ENCODE results near the gene SRA1. TPM values are rescaled to one million over a fixed set of nuclear protein-coding genes. Genes with fewer than 3 reads are reported as not detected.

Gene SRA1
- total and polyA plus RNA-seq, 5 experiments from 2014 or later = 26.7 to 37.5 (median 28.3) TPM

- no peaks in the 10 kb centered on the region for H3K27me3 Mint-ChIP-seq
- peaks cover 0 to 45% (median 7%) of the 10 kb centered on the region in 3 donors for H3K36me3 Mint-ChIP-seq
- POLR2A ChIA-PET = interaction anchor here (0.5 to 5.3 kb wide), 20 partner anchors 9 to 772 kb away, joined by 3 to 61 read pairs (median 6); partner anchors contain the start of genes ANKHD1, APBB3, CD14 and HARS1
- H3K27ac Mint-ChIP-seq = peak overlapping the region; percentile 94 to 99 (median 98)
- H3K4me3 Mint-ChIP-seq = peak overlapping the region; percentile 81 to 96 (median 93)
- peaks cover 18 to 42% (median 41%) of the 10 kb centered on the region in 4 donors for H3K4me1 Mint-ChIP-seq
- no peaks in the 10 kb centered on the region for H3K9me3 Mint-ChIP-seq
- no peak for DNase-seq
- ATAC-seq = peak; percentile 8 to 11
Measured at GRCh38 chr5:140548300-140548688, 9.0 kb downstream of the SRA1 start.

- H3K36me3 Mint-ChIP-seq = peaks cover 0 to 40% (median 3%) of the 10 kb centered on the region in 3 donors
- POLR2A ChIA-PET = interaction anchor here (0.9 to 5.3 kb wide), 23 partner anchors 10 to 773 kb away, joined by 3 to 61 read pairs (median 6); partner anchors contain the start of genes ANKHD1, APBB3, CD14 and HARS1
- peak; percentile 80 to 92 (median 87) for DNase-seq
- H3K27ac Mint-ChIP-seq = peak within 1 kb of the TSS; percentile 94 to 99 (median 98)
- no peaks in the 10 kb centered on the region for H3K27me3 Mint-ChIP-seq
- ATAC-seq = peak; percentile 92 to 95
- peak within 1 kb of the TSS; percentile 81 to 96 (median 93) for H3K4me3 Mint-ChIP-seq
- no peaks in the 10 kb centered on the region for H3K9me3 Mint-ChIP-seq
- peaks cover 13 to 36% (median 35%) of the 10 kb centered on the region in 4 donors for H3K4me1 Mint-ChIP-seq
Measured at GRCh38 chr5:140547508-140548299, 9.6 kb downstream of the SRA1 start, which contains the start of gene EIF4EBP3. Gene EIF4EBP3 (plus strand): TSS chr5:140547662. CDS start chr5:140547738, 76 bp downstream.

- no peaks in the 10 kb centered on the region for H3K9me3 Mint-ChIP-seq
- H3K4me3 Mint-ChIP-seq = peak overlapping the region; percentile 81 to 96 (median 93)
- H3K27me3 Mint-ChIP-seq = no peaks in the 10 kb centered on the region
- peak overlapping the region; percentile 94 to 99 (median 98) for H3K27ac Mint-ChIP-seq
- POLR2A ChIA-PET = interaction anchor here (0.9 to 5.3 kb wide), 17 partner anchors 11 to 773 kb away, joined by 3 to 61 read pairs (median 12); partner anchors contain the start of genes ANKHD1, APBB3, CD14 and IK
- DNase-seq = no peak
- no peak for ATAC-seq
- peaks cover 13 to 35% (median 35%) of the 10 kb centered on the region in 4 donors for H3K4me1 Mint-ChIP-seq
- peaks cover 0 to 43% (median 4%) of the 10 kb centered on the region in 3 donors for H3K36me3 Mint-ChIP-seq
Measured at GRCh38 chr5:140546851-140547507, 10.3 kb downstream of the SRA1 start.

GRCh38 chr5:140545606-140546005 lies 11.7 kb downstream of the SRA1 start:
- no peaks in the 10 kb centered on the region for H3K9me3 Mint-ChIP-seq
- peaks cover 0 to 43% (median 8%) of the 10 kb centered on the region in 3 donors for H3K36me3 Mint-ChIP-seq
- H3K27ac Mint-ChIP-seq = peak overlapping the region in 8 of 10 donors; percentile 24 to 99 (median 98)
- H3K4me1 Mint-ChIP-seq = peaks cover 10 to 35% (median 32%) of the 10 kb centered on the region in 4 donors
- DNase-seq (no peak), ATAC-seq (no peak)
- H3K27me3 Mint-ChIP-seq = no peaks in the 10 kb centered on the region
- peak overlapping the region in 1 of 10 donors; percentile 29 for H3K4me3 Mint-ChIP-seq
- POLR2A ChIA-PET = interaction anchor here (3.0 to 5.3 kb wide), 2 partner anchors 17 to 144 kb away, joined by 21 to 61 read pairs; partner anchors contain the start of genes ANKHD1, APBB3 and SLC35A4

GRCh38 chr5:140544986-140545385 lies 12.3 kb downstream of the SRA1 start:
- H3K36me3 Mint-ChIP-seq = peaks cover 0 to 43% (median 8%) of the 10 kb centered on the region in 3 donors
- no peak overlapping the region for H3K4me3 Mint-ChIP-seq
- no peaks in the 10 kb centered on the region for H3K9me3 Mint-ChIP-seq
- ATAC-seq (no peak), DNase-seq (no peak)
- peak overlapping the region in 7 of 10 donors; percentile 5 to 96 (median 42) for H3K27ac Mint-ChIP-seq
- peaks cover 9 to 33% (median 29%) of the 10 kb centered on the region in 4 donors for H3K4me1 Mint-ChIP-seq
- POLR2A ChIA-PET = interaction anchor here (0.6 to 1.0 kb wide), 2 partner anchors 144 to 1107 kb away, joined by 3 read pairs; partner anchors contain the start of gene ANKHD1
- H3K27me3 Mint-ChIP-seq = no peaks in the 10 kb centered on the region

GRCh38 chr5:140542972-140543371 lies 14.3 kb downstream of the SRA1 start:
- no peaks in the 10 kb centered on the region for H3K27me3 Mint-ChIP-seq
- ATAC-seq (no peak), DNase-seq (no peak)
- POLR2A ChIA-PET = no interaction called here
- no peaks in the 10 kb centered on the region for H3K9me3 Mint-ChIP-seq
- H3K36me3 Mint-ChIP-seq = peaks cover 0 to 56% (median 15%) of the 10 kb centered on the region in 3 donors
- peak overlapping the region in 2 of 10 donors; percentile 55 to 57 for H3K27ac Mint-ChIP-seq
- no peak overlapping the region for H3K4me3 Mint-ChIP-seq
- peaks cover under 1 to 13% (median 12%) of the 10 kb centered on the region in 4 donors for H3K4me1 Mint-ChIP-seq

- DNase-seq (no peak), ATAC-seq (no peak)
- Mint-ChIP-seq H3K27ac (peak overlapping the region in 2 of 10 donors; percentile 8 to 40), H3K36me3 (peaks cover 0 to 81% (median 20%) of the 10 kb centered on the region in 3 donors), H3K9me3 (no peaks in the 10 kb centered on the region), H3K4me1 (no peaks in the 10 kb centered on the region), H3K4me3 (no peak overlapping the region), H3K27me3 (no peaks in the 10 kb centered on the region)
- POLR2A ChIA-PET = no interaction called here
Measured at GRCh38 chr5:140540227-140540626, 17.0 kb downstream of the SRA1 start.

GRCh38 chr5:140524003-140524402 lies 33.3 kb downstream of the SRA1 start:
- Mint-ChIP-seq H3K27ac (peak overlapping the region in 2 of 10 donors; percentile 4 to 46), H3K27me3 (no peaks in the 10 kb centered on the region), H3K4me3 (no peak overlapping the region), H3K4me1 (peaks cover 0 to 4% (median 1%) of the 10 kb centered on the region in 4 donors), H3K9me3 (no peaks in the 10 kb centered on the region), H3K36me3 (peaks cover 0 to 65% (median 11%) of the 10 kb centered on the region in 3 donors)
- DNase-seq = no peak
- no peak for ATAC-seq
- POLR2A ChIA-PET = no interaction called here

- Mint-ChIP-seq H3K36me3 (peaks cover 5 to 75% (median 33%) of the 10 kb centered on the region in 3 donors), H3K27me3 (no peaks in the 10 kb centered on the region), H3K4me3 (no peak overlapping the region), H3K4me1 (peaks cover 0 to 1% (median 0%) of the 10 kb centered on the region in 4 donors), H3K27ac (no peak overlapping the region), H3K9me3 (no peaks in the 10 kb centered on the region)
- DNase-seq (no peak), ATAC-seq (no peak)
- POLR2A ChIA-PET = no interaction called here
Measured at GRCh38 chr5:140513124-140513523, 44.1 kb downstream of the SRA1 start.

GRCh38 chr5:140509898-140510297 lies 47.4 kb downstream of the SRA1 start:
- Mint-ChIP-seq H3K36me3 (peaks cover 5 to 93% (median 26%) of the 10 kb centered on the region in 3 donors), H3K4me3 (no peak overlapping the region), H3K27me3 (no peaks in the 10 kb centered on the region), H3K4me1 (peaks cover 0 to 3% (median 0%) of the 10 kb centered on the region in 4 donors), H3K9me3 (no peaks in the 10 kb centered on the region), H3K27ac (no peak overlapping the region)
- POLR2A ChIA-PET = no interaction called here
- ATAC-seq = no peak
- DNase-seq = no peak

- H3K4me3 Mint-ChIP-seq = no peak overlapping the region
- DNase-seq (no peak), ATAC-seq (no peak)
- H3K4me1 Mint-ChIP-seq = peaks cover 2 to 6% (median 6%) of the 10 kb centered on the region in 4 donors
- H3K36me3 Mint-ChIP-seq = peaks cover 0 to 56% (median 8%) of the 10 kb centered on the region in 3 donors
- POLR2A ChIA-PET = no interaction called here
- no peaks in the 10 kb centered on the region for H3K27me3 Mint-ChIP-seq
- H3K9me3 Mint-ChIP-seq = no peaks in the 10 kb centered on the region
- H3K27ac Mint-ChIP-seq = no peak overlapping the region
Measured at GRCh38 chr5:140502834-140503233, 54.4 kb downstream of the SRA1 start.

All from naive thymus-derived CD8-positive, alpha-beta T cell (primary cell).